GM18858 (cell line): ENCODE data around the gene TECTB.

Source experiments
- ATAC-seq: cut with Tn5 transposase; IDR thresholded peaks from one replicate; pipeline ENCODE4 v1.9.1; 2021; ENCODE audit not compliant: unreplicated experiment

TECTB gene

DNA sequence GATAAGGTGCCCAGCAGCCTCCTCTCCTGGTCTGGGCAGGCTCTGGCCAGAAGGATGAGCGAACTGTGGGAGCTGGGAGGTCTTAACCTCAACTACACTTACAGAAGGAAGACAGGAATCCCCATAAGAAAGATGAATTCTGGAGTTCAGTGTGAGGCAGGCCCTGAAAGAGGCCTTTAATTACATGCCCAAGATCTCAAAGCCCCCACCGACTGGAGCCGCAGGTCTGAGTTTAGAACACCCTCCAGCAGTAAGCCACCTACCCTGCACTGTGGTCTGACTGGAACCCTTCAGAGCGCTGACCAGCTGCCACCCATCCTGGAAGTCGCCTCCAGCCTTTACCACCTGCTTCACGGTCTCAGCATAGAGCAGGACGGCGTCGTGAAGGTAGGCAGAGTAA, 62.5 kb downstream of the TECTB start:
- ATAC-seq = no peak

GRCh38 chr10:112346774-112347173, 63.6 kb downstream of the TECTB start:
- no peak for ATAC-seq

GRCh38 chr10:112347709-112348671, 64.8 kb downstream of the TECTB start:
- no peak for ATAC-seq

DNA sequence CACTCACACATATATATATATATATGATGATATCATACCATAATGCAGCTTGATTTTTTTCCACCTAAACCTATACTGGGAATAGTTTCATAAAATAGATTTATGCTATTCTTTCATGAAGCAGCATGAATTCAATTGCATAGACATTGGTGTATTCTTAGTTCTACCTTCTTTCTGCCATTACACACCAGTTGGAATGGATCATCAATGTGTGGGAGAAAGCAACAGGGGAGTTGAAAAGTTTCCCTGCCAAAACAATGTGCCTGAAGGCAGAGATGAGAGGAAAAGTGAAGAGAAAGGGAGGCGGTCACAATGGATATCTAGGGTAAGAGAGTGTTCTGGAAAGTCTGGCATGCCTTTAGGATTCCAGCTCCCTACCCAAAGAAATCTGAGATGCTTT, 65.6 kb downstream of the TECTB start:
- no peak for ATAC-seq

DNA sequence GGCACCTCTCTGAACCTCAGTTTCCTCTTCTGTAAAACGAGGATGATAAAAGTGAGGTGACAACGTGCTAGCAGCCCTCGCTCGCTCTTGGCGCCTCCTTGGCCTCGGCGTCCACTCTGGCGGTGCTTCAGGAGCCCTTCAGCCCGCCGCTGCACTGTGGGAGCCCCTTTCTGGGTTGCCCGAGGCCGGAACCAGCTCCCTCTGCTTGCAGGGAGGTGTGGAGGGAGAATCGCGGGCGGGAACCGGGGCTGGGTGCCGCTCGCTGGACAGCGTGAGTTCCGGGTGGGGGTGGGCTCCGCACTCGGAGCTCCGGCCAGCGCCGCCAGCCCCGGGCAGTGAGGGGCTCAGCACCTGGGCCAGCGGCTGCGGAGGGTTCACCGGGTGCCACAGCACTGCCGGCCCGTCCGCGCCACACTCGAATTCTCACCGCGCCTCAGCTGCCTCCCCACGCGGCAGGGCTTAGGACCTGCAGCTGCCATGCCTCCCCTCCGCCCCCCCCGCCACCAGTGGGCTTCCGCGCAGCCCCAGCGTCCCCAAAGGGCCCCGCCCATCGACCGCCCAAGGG, 66.4 kb downstream of the TECTB start:
- no peak for ATAC-seq

DNA sequence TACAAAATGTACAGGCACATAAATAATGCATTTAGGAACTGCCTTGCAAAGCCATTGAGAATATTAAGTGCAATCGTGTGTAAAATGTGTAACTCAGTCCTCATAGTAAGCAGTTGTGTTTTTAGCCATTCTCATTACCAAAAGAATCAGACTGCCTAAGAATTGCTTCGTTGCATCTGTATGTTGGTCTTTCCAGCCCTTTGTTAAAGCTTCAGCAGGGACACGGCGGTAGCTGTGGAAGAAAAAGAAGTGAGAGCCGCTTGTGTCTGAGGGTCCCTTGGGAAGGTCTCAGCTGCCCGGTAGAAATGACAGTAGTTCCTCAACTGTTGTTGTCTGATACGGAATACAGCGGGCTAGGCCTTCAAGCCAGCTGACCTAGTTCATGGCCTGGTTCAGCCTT, 67.9 kb downstream of the TECTB start:
- ATAC-seq = no peak

DNA sequence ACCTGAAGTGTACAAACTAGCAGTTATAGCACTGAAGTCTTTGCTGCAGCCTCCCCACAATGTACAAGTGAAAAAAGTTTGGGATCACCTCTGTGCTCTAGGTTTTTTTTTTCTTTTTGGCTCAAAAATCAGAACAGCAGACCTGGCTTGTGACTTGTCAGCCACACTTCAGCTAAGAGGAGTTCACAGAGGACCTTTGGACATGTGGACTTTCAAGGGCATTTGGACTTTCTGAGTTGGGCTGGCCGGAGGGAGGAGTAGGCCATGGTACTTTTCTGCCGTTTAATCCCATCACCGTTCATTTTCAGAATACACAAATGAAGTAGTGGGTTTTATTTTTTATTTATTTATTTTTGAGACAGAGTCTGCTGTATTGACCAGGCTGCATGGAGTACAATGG, 68.8 kb downstream of the TECTB start:
- ATAC-seq = no peak

GRCh38 chr10:112353046-112353445, 69.8 kb downstream of the TECTB start:
- no peak for ATAC-seq
